Liver (tissue), 9 donors: ENCODE data around the gene KIF4B. TPM values are rescaled to one million over a fixed set of nuclear protein-coding genes. Genes with fewer than 3 reads are reported as not detected.

Experiments
- DNase-seq: peaks from one replicate; pipeline ENCODE4 v3.0.0-alpha.2; 2017; ENCODE audit warnings: low spot score
- H3K27ac ChIP-seq, 2 donors: one replicate each; pipeline ENCODE4 v1.7.0; 2013; ENCODE audit warnings: inconsistent platforms in 2 of 2, low read length in 2 of 2, control low read depth in 1 of 2, low read depth in 1 of 2, mild to moderate bottlenecking in 1 of 2
- H3K27me3 ChIP-seq, 4 donors: one replicate each; pipeline versions ENCODE4 v1.6.1 to v1.7.0; 2013; ENCODE audit warnings: low read length in 3 of 4, inconsistent platforms in 1 of 4, mild to moderate bottlenecking in 1 of 4, moderate library complexity in 1 of 4; ENCODE audit not compliant: control insufficient read depth in 4 of 4, insufficient read depth in 4 of 4
- H3K36me3 ChIP-seq, 4 donors: one replicate each; pipeline versions ENCODE4 v1.6.1 to v1.7.0; 2013; ENCODE audit warnings: low read length in 3 of 4, mild to moderate bottlenecking in 3 of 4, low read depth in 1 of 4, moderate library complexity in 1 of 4; ENCODE audit not compliant: control insufficient read depth in 4 of 4, insufficient read depth in 3 of 4
- H3K4me1 ChIP-seq, 4 donors: one replicate each; pipeline versions ENCODE4 v1.6.1 to v1.7.0; 2013; ENCODE audit warnings: low read length in 3 of 4, mild to moderate bottlenecking in 3 of 4, moderate library complexity in 1 of 4; ENCODE audit not compliant: control insufficient read depth in 4 of 4, insufficient read depth in 4 of 4
- H3K4me3 ChIP-seq, 3 donors: one replicate each; pipeline versions ENCODE4 v1.6.1 to v1.7.0; 2013; ENCODE audit warnings: low read length in 3 of 3, control low read depth in 1 of 3, low read depth in 1 of 3, mild to moderate bottlenecking in 1 of 3
- H3K9ac ChIP-seq, 2 donors: one replicate each; pipeline ENCODE4 v1.7.0; 2013; ENCODE audit warnings: low read length in 2 of 2, mild to moderate bottlenecking in 2 of 2, moderate library complexity in 2 of 2, control low read depth in 1 of 2, low read depth in 1 of 2
- H3K9me3 ChIP-seq, 4 donors: one replicate each; pipeline versions ENCODE4 v1.6.1 to v1.7.0; 2013; ENCODE audit warnings: low read length in 3 of 4; ENCODE audit not compliant: control insufficient read depth in 4 of 4
- ATF3 ChIP-seq: IDR thresholded peaks from 2 replicates; pipeline ENCODE4 v1.6.1; 2016; ENCODE audit warnings: antibody characterized with exemption
- CTCF ChIP-seq: fragments of 150-350 bp; IDR thresholded peaks from 2 replicates; pipeline ENCODE4 v1.5.1; 2017; ENCODE audit warnings: improper control_type of control experiment, low read depth, low read length; ENCODE audit not compliant: missing input control
- EGR1 ChIP-seq, 2 donors: IDR thresholded peaks; 2 replicates each; pipeline ENCODE4 v1.6.1; 2016 to 2018; ENCODE audit warnings: antibody characterized with exemption in 2 of 2, low read depth in 2 of 2
- FOXA1 ChIP-seq: IDR thresholded peaks from 2 replicates; pipeline ENCODE4 v1.6.1; 2016; ENCODE audit warnings: antibody characterized with exemption
- FOXA2 ChIP-seq: IDR thresholded peaks from 2 replicates; pipeline ENCODE4 v1.6.1; 2016; ENCODE audit warnings: antibody characterized with exemption
- GABPA ChIP-seq, 2 donors: IDR thresholded peaks in 1 of 2; conservative IDR thresholded peaks in 1 of 2; 2 replicates each; pipeline ENCODE4 v1.6.1; 2016; ENCODE audit warnings: antibody characterized with exemption in 2 of 2, mild to moderate bottlenecking in 1 of 2, moderate library complexity in 1 of 2
- HNF4A ChIP-seq, 2 donors: conservative IDR thresholded peaks; 2 replicates each; pipeline ENCODE4 v1.6.1; 2016; ENCODE audit warnings: antibody characterized with exemption in 2 of 2, mild to moderate bottlenecking in 2 of 2
- HNF4G ChIP-seq: IDR thresholded peaks from 2 replicates; pipeline ENCODE4 v1.6.1; 2016; ENCODE audit warnings: antibody characterized with exemption
- JUND ChIP-seq, 2 donors: IDR thresholded peaks; 2 replicates each; pipeline ENCODE4 v1.6.1; 2016; ENCODE audit warnings: antibody characterized with exemption in 2 of 2
- MAX ChIP-seq: IDR thresholded peaks from 2 replicates; pipeline ENCODE4 v1.6.1; 2016; ENCODE audit warnings: antibody characterized with exemption
- NR2F2 ChIP-seq: IDR thresholded peaks from 2 replicates; pipeline ENCODE4 v1.6.1; 2016; ENCODE audit warnings: antibody characterized with exemption
- RAD21 ChIP-seq, 2 donors: IDR thresholded peaks; 2 replicates each; pipeline ENCODE4 v1.6.1; 2016; ENCODE audit warnings: antibody characterized with exemption in 2 of 2, mild to moderate bottlenecking in 2 of 2
- REST ChIP-seq: IDR thresholded peaks from 2 replicates; pipeline ENCODE4 v1.6.1; 2016; ENCODE audit warnings: antibody characterized with exemption, mild to moderate bottlenecking
- RXRA ChIP-seq, 2 donors: IDR thresholded peaks; 2 replicates each; pipeline ENCODE4 v1.6.1; 2017 to 2018; ENCODE audit warnings: antibody characterized with exemption in 2 of 2, mild to moderate bottlenecking in 1 of 2
- SP1 ChIP-seq: IDR thresholded peaks from 2 replicates; pipeline ENCODE4 v1.6.1; 2018; ENCODE audit warnings: antibody characterized with exemption, mild to moderate bottlenecking
- TAF1 ChIP-seq: conservative IDR thresholded peaks from 2 replicates; pipeline ENCODE4 v1.6.1; 2016; ENCODE audit warnings: antibody characterized with exemption, mild to moderate bottlenecking
- YY1 ChIP-seq: IDR thresholded peaks from 2 replicates; pipeline ENCODE4 v1.6.1; 2016; ENCODE audit warnings: antibody characterized with exemption, mild to moderate bottlenecking
- ZBTB33 ChIP-seq: IDR thresholded peaks from 2 replicates; pipeline ENCODE4 v1.6.1; 2016; ENCODE audit warnings: antibody characterized with exemption
- WGBS: extraction: QIAGEN DNeasy Blood & Tissue Kit; methylation state at CpG from one replicate; pipeline ENCODE4 v1.1.7; 2013; 5-methylcytosine and 5-hydroxymethylcytosine counted together
- polyA plus RNA-seq, 2 donors: library from polyadenylated mRNA; stranded (reverse) in 1 of 2; unstranded in 1 of 2; fragments of 200-250 nt in 1 of 2; fragments of >200 nt in 1 of 2; fragmentation: Nextera tagmentation in 1 of 2; extraction: Ambion mirVana in 1 of 2; gene quantifications; one replicate each; pipeline versions ENCODE4 v1.2.1 to v1.2.3, GENCODE V29; 2013 to 2015
- total RNA-seq, 2 donors: library from RNA; depleted of rRNA; stranded (reverse); fragments of >200 nt; gene quantifications; one replicate each; pipeline ENCODE4 v1.2.3, GENCODE V29; 2014
- donor health status: healthy.
- donor health status: healthy.
- donor health status: healthy.
- donor health status: healthy.
- donor health status: healthy.

Gene KIF4B
- total and polyA plus RNA-seq, 4 donors: 0.05 to 0.17 TPM; not detected in 2

- 79% methylated on average over 8 of the region's 8 CpGs for WGBS
- Histone ChIP-seq H3K9ac (no peak overlapping the region), H3K27ac (no peak overlapping the region), H3K36me3 (no peaks in the 10 kb centered on the region), H3K9me3 (no peaks in the 10 kb centered on the region), H3K4me3 (no peak overlapping the region), H3K27me3 (peaks cover 0 to 2% (median 0%) of the 10 kb centered on the region in 4 donors), H3K4me1 (no peaks in the 10 kb centered on the region)
- TF ChIP-seq YY1 (no peak), HNF4G (no peak), RXRA (IDR thresholded peaks at IDR 0.05) (no peak), JUND (IDR thresholded peaks at IDR 0.05) (no peak), FOXA1 (no peak), HNF4A (conservative IDR thresholded peaks at IDR 0.05) (no peak), NR2F2 (no peak), CTCF (no peak), TAF1 (no peak), FOXA2 (no peak), ZBTB33 (no peak), MAX (no peak), GABPA (IDR thresholded peaks at IDR 0.05 in 1 of 2, conservative IDR thresholded peaks at IDR 0.05 in 1 of 2) (no peak), EGR1 (IDR thresholded peaks at IDR 0.05; ENCODE audit: low read depth in 2 of 2) (no peak), ATF3 (no peak), REST (no peak), SP1 (no peak), RAD21 (IDR thresholded peaks at IDR 0.05) (no peak)
- DNase-seq: no peak
Measured at GRCh38 chr5:155056644-155057269, 43.2 kb downstream of the KIF4B start.
